Measurements from ENCODE around the gene PDE5A. TPM values are rescaled to one million over a fixed set of nuclear protein-coding genes. Genes with fewer than 3 reads are reported as not detected.
"Not testable (repeated sequence)": the region's sequence is repeated elsewhere in the genome, so short reads cannot be mapped to it uniquely, and the experiment has no call there.

PDE5A gene
- total and polyA plus RNA-seq, 8 donors, result 5.8 to 34.4 (median 19.9) TPM

- TF ChIP-seq CTCF (IDR thresholded peaks at IDR 0.05), result no peak
- ATAC-seq (no peak), DNase-seq (no peak), FAIRE-seq (no peak)
- H3K4me3 ChIP-seq, result no peak overlapping the region
- H3K27ac ChIP-seq, result no peak overlapping the region
- no peaks in the 10 kb centered on the region for H3K4me1 ChIP-seq
- intact Hi-C loops (cut with DNase I), result no loop called here
- no peaks in the 10 kb centered on the region for H3K36me3 ChIP-seq
- no peaks in the 10 kb centered on the region for H3K27me3 ChIP-seq
- H3K9me3 ChIP-seq, result no peaks in the 10 kb centered on the region
Measured at GRCh38 chr4:119477412-119478053, 151.1 kb downstream of the PDE5A start.

GRCh38 chr4:119471259-119471658 is 157.3 kb downstream of the PDE5A start:
- no peak overlapping the region for H3K27ac ChIP-seq
- DNase-seq (no peak), FAIRE-seq (no peak), ATAC-seq (no peak)
- H3K4me1 ChIP-seq, result no peaks in the 10 kb centered on the region
- TF ChIP-seq CTCF (IDR thresholded peaks at IDR 0.05), result no peak
- intact Hi-C loops (cut with DNase I), result no loop called here
- no peak overlapping the region for H3K4me3 ChIP-seq
- no peaks in the 10 kb centered on the region for H3K9me3 ChIP-seq
- H3K36me3 ChIP-seq, result no peaks in the 10 kb centered on the region
- 75 to 86% methylated on average over 3 of the region's 3 CpGs for WGBS, 2 donors
- H3K27me3 ChIP-seq, result no peaks in the 10 kb centered on the region

- FAIRE-seq; H3K4me3 ChIP-seq; H3K9me3 ChIP-seq; H3K36me3 ChIP-seq; H3K27ac ChIP-seq; ATAC-seq; H3K4me1 ChIP-seq; intact Hi-C loops (cut with DNase I); H3K27me3 ChIP-seq; DNase-seq: not testable (repeated sequence)
Measured at GRCh38 chr4:119470737-119471063, 157.9 kb downstream of the PDE5A start.

- DNase-seq; H3K9me3 ChIP-seq; FAIRE-seq; H3K4me1 ChIP-seq; H3K27ac ChIP-seq; H3K27me3 ChIP-seq; H3K36me3 ChIP-seq; H3K4me3 ChIP-seq; intact Hi-C loops (cut with DNase I): not testable (repeated sequence)
- WGBS, 2 donors, result 85 to 91% methylated on average over 2 of the region's 2 CpGs
- ATAC-seq, result peak in 1 of 4 donors; percentile 36
Measured at GRCh38 chr4:119470021-119470736, 158.4 kb downstream of the PDE5A start.

- H3K27ac ChIP-seq; H3K36me3 ChIP-seq; FAIRE-seq; H3K27me3 ChIP-seq; H3K9me3 ChIP-seq; DNase-seq; H3K4me3 ChIP-seq; ATAC-seq; H3K4me1 ChIP-seq; intact Hi-C loops (cut with DNase I): not testable (repeated sequence)
- WGBS, 2 donors, result 88 to 95% methylated on average over 3 of the region's 3 CpGs
Measured at GRCh38 chr4:119469039-119469438, 159.6 kb downstream of the PDE5A start.

GRCh38 chr4:119462733-119463132 is 165.9 kb downstream of the PDE5A start:
- H3K4me1 ChIP-seq; DNase-seq; H3K27me3 ChIP-seq; H3K4me3 ChIP-seq; H3K27ac ChIP-seq; ATAC-seq; H3K36me3 ChIP-seq; H3K9me3 ChIP-seq; intact Hi-C loops (cut with DNase I): not testable (repeated sequence)
- 82 to 83% methylated on average over 3 of the region's 3 CpGs for WGBS, 2 donors
- peak; percentile 88 for FAIRE-seq

GRCh38 chr4:119455734-119456133 is 172.9 kb downstream of the PDE5A start:
- Histone ChIP-seq H3K4me3 (peak overlapping the region in 3 of 4 donors; percentile 49 to 89 (median 53)), H3K27ac (peak overlapping the region in 1 of 4 donors; percentile 95)
- WGBS, 2 donors, result 30 to 41% methylated on average over 18 of the region's 18 CpGs
- FAIRE-seq; H3K36me3 ChIP-seq; H3K27me3 ChIP-seq; H3K4me1 ChIP-seq; H3K9me3 ChIP-seq; ATAC-seq; intact Hi-C loops (cut with DNase I): not testable (repeated sequence)
- DNase-seq, result peak in 3 of 6 donors; percentile 12 to 58 (median 35)

GRCh38 chr4:119454491-119455270 is 173.9 kb downstream of the PDE5A start:
- H3K36me3 ChIP-seq; H3K27me3 ChIP-seq; FAIRE-seq; H3K9me3 ChIP-seq; intact Hi-C loops (cut with DNase I); H3K4me1 ChIP-seq: not testable (repeated sequence)
- H3K27ac ChIP-seq, result peak overlapping the region; percentile 65 to 95 (median 86)
- peak overlapping the region; percentile 33 to 89 (median 51) for H3K4me3 ChIP-seq
- 0% methylated on average over 62 to 80 of the region's 80 CpGs for WGBS, 2 donors
- ATAC-seq (peak; percentile 99 to 100 (median 100)), DNase-seq (peak; percentile 93 to 99 (median 96))

- peak in 1 of 4 donors; percentile 34 for ATAC-seq
- FAIRE-seq, result not testable (repeated sequence)
Measured at GRCh38 chr4:119454151-119454490, 174.5 kb downstream of the PDE5A start.

GRCh38 chr4:119453286-119453685 is 175.3 kb downstream of the PDE5A start:
- H3K4me1 ChIP-seq; H3K9me3 ChIP-seq; DNase-seq; H3K27ac ChIP-seq; FAIRE-seq; H3K36me3 ChIP-seq; intact Hi-C loops (cut with DNase I); H3K4me3 ChIP-seq; H3K27me3 ChIP-seq; ATAC-seq: not testable (repeated sequence)
- 91 to 94% methylated on average over 9 of the region's 9 CpGs for WGBS, 2 donors

More at GRCh38 chr4:119454151-119454490, 174.5 kb downstream of the PDE5A start:
- intact Hi-C loops (cut with DNase I); DNase-seq; H3K9me3 ChIP-seq; H3K36me3 ChIP-seq; H3K4me1 ChIP-seq; H3K27me3 ChIP-seq: not testable (repeated sequence)
- H3K27ac ChIP-seq, result peak overlapping the region; percentile 65 to 95 (median 86)
- 2% methylated on average over 7 of the region's 7 CpGs for WGBS, 2 donors
- peak overlapping the region; percentile 12 to 89 (median 51) for H3K4me3 ChIP-seq
